NCI-H2196 treated with DMSO at 0.1 percent for 48 hours (cell line): ENCODE results near the gene GNAI2.
"Not testable (repeated sequence)": the region's sequence is repeated elsewhere in the genome, so short reads cannot be mapped to it uniquely, and the experiment has no call there.

Source experiments
- DNase-seq: peaks from one replicate; lab custom pipeline; 2025; ENCODE audit not compliant: unreplicated experiment; lab: John Stamatoyannopoulos, UW

GNAI2 gene

DNA sequence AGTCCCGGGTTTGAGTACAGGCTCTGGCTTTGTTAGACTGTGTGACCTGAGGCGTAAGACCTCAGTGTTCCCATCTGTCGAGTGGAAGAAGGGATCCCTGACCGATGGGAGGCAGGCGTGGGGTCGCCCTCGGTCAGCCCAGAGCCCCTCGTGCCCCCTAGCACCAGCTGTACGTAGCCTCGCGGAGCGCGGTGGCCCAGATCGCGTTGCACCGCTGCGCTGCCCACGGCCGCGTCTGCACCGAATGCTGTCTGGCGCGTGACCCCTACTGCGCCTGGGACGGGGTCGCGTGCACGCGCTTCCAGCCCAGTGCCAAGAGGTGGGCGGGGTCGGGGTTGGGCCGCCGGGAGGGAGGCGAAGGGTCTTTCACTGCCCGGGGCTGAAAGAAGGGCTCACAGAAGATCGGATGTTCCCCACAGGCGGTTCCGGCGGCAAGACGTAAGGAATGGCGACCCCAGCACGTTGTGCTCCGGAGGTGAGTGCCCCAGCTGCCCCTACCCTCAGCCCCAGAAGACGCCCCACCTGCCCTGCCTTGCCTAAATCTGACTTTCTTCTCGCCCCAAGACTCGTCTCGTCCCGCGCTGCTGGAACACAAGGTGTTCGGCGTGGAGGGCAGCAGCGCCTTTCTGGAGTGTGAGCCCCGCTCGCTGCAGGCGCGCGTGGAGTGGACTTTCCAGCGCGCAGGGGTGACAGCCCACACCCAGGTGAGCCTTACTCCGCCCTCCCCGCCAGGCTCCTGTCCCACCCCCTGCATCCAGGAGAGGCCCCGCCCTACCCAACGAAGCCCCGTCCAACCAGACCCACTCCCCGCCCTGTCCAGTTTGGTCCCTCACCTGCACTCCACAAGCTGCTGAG is 39.4 kb downstream of the GNAI2 start:
- DNase-seq = no peak

DNA sequence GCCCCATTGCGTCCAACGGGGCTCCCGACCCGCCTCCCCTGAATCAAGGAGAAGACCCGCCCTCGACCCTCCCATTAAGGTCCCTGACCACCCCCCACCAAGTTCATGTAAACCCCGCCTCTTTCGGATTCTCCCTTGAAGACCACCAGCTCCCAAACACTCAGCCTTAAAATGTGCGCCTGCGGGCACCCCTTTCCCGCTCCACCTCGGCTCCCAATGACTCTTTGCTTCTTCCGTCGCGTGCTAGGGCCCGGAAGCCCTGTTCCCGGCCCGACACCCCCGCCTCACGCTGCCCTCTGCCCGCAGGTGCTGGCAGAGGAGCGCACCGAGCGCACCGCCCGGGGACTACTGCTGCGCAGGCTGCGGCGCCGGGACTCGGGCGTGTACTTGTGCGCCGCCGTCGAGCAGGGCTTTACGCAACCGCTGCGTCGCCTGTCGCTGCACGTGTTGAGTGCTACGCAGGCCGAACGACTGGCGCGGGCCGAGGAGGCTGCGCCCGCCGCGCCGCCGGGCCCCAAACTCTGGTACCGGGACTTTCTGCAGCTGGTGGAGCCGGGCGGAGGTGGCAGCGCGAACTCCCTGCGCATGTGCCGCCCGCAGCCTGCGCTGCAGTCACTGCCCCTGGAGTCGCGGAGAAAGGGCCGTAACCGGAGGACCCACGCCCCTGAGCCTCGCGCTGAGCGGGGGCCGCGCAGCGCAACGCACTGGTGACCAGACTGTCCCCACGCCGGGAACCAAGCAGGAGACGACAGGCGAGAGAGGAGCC is 40.2 kb downstream of the GNAI2 start:
- no peak for DNase-seq

- DNase-seq = no peak
Measured at GRCh38 chr3:50276762-50277101, 40.7 kb downstream of the GNAI2 start.

DNA sequence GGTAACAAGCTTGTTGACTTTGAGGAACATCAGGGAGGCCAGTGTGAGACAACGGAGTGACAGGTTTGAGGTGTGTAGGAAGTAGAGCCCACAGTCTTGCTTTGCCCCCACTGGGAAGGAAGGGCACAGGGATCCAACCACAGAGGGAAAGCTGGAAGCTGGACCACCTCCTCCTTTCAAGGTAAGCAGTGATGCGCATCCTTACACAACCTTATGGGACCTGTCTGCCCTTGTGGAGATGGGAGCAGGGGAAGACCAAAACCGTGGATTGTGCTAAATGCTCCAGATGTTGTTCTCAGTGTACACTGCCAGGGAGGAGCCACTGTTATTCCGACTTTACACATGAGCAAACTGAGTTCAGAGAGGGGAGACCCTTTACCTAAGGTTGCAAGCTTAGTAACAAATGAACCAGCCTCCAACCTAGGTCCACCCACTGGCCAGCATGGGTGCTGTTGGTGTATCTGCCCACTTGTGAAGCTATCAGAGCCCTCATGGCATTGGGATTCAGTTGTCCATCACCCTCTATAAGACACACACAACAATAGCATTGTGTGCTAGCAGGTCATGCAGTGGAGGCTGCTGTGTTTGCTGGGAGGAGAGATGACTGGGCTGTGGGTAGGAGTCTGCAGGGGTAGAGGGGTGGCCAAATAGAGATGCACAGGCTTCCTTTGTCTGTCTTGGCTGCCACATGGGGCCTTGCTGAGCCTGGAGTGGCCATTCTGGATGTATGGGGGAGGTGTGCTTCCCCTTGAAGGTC is 42.3 kb downstream of the GNAI2 start:
- DNase-seq = no peak

DNA sequence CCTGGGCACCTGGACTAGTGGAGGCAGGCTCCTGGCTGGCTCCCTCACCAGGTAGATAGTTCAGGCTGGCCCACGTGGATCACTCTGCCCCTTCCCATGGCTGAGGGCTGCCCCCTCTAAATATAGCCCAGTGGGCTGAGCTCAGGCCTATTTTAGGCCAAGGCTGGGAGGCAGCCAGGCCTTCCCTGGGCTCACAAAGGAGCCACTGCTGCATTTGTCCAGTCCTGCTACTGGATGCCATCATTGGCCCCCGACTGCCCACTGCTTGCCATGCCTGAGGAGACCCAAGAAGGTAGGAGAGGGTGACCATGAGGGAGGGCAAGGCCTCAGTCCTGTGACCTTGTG is 42.8 kb downstream of the GNAI2 start, which contains the start of gene LSMEM2:
LSMEM2 (plus strand) TSS at position 208 of the 345 bp plus-strand sequence; CDS start at position 235, 27 bp downstream.
- DNase-seq = no peak

GRCh38 chr3:50279255-50280016 is 43.4 kb downstream of the GNAI2 start:
- no peak for DNase-seq

- DNase-seq = not testable (repeated sequence)
Measured at GRCh38 chr3:50284121-50284520, 48.1 kb downstream of the GNAI2 start.

- no peak for DNase-seq
Measured at GRCh38 chr3:50286322-50287227, 50.6 kb downstream of the GNAI2 start.

- no peak for DNase-seq
Measured at GRCh38 chr3:50287262-50287661, 51.3 kb downstream of the GNAI2 start.

- DNase-seq = no peak
Measured at GRCh38 chr3:50288387-50289007, 52.5 kb downstream of the GNAI2 start.

GRCh38 chr3:50289130-50289529 is 53.1 kb downstream of the GNAI2 start:
- DNase-seq = no peak

GRCh38 chr3:50290161-50290641 is 54.2 kb downstream of the GNAI2 start:
- DNase-seq = no peak

DNA sequence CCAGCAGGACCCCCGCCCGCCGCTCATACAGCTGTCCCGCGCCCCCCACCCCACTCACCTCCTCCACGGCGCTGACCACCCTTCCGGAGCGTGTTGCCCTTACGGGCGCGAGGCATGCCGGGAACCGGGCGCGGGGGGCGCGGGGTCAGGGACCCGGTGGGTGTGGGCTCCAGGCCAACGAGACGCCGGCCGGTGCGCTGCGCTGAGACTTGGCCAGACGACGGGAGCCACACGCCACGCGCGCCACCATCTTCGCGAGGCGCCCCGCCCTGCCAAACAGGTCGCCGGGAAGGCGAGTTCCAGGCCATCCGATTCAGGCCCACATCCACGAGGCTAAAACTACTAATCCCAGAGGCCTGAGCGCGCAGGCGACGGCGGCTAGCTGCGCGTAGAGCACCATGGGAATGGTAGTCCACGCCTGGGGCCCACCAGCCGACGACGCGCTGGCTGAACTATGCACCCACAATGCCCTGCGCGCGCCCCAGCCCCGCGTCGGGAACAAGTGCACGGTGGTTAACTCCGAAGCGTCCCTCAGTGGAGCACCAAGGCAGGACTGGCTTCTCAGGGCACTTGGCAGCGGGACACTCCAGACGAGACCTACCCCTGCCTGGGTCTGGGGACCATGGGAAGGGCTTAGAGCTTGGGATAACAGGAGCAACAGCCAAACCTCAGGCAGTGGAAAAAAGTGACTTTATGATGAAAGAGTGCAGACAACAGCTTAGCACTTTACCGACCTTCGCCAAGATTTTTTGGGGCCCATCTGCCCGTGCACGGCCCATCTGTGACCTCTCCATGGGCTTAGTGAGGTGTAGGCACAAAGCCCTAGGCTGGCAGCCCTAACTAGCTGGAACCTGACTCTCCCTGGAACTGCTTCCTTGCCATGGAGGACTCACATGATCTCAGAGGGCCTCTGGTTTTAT is 56.4 kb downstream of the GNAI2 start, which contains the start of gene IFRD2:
IFRD2 (minus strand) TSS at position 271 of the 920 bp plus-strand sequence; CDS start at position 116, 155 bp downstream.
- DNase-seq = peak; percentile 78

DNA sequence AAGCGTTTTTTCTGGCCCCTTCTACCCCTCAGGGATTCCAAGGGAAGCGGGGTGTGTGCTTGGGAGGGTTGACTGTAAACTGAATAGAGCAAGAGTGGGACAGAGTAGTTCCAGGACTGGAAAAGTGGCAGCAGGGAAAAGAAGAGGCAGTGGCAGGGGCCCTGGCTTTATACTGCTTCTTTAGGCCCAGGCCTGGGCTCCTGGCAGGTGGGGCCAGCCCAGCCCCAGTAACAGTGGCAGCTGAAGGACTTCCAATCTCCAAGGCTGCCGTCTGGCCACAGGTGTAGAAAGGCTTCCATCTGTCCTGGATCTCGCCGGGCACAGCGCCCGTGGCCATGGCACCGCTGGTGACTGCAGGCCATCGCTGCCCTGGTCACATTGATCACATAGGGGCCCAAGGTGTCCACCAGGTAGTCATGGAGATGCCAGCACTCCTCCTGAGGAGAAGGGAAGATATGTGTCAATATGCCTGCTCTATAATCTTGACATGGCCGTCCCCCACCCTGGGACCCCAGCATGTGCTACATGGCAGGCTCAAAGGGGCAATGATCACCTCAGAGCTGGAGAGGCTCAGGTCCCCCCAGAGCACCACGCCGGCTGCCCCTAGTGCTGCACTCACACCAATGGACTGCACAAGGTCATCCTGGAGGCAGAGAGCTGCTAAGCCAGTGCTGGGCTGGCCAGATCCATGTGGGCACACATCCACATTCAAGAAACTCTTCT is 57.2 kb downstream of the GNAI2 start:
- DNase-seq = no peak

DNA sequence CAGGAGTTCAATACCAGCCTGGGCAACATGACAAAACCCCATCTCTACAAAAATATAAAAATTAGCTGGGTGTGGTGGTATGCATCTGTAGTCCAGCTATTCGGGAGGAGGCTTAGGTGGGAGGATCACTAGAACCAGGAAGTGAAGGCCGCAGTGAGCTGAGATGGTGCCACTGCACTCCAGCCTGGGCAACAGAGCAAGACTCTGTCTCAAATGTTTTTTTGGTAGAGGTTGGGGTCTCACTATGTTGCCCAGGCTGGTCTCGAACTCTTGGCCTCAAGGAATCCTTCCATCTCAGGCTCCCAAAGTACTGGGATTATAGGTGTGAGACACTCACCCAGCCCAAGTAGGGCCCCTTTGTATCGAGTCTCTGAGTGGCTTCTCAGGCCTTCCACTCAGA is 58.1 kb downstream of the GNAI2 start:
- DNase-seq = no peak

DNA sequence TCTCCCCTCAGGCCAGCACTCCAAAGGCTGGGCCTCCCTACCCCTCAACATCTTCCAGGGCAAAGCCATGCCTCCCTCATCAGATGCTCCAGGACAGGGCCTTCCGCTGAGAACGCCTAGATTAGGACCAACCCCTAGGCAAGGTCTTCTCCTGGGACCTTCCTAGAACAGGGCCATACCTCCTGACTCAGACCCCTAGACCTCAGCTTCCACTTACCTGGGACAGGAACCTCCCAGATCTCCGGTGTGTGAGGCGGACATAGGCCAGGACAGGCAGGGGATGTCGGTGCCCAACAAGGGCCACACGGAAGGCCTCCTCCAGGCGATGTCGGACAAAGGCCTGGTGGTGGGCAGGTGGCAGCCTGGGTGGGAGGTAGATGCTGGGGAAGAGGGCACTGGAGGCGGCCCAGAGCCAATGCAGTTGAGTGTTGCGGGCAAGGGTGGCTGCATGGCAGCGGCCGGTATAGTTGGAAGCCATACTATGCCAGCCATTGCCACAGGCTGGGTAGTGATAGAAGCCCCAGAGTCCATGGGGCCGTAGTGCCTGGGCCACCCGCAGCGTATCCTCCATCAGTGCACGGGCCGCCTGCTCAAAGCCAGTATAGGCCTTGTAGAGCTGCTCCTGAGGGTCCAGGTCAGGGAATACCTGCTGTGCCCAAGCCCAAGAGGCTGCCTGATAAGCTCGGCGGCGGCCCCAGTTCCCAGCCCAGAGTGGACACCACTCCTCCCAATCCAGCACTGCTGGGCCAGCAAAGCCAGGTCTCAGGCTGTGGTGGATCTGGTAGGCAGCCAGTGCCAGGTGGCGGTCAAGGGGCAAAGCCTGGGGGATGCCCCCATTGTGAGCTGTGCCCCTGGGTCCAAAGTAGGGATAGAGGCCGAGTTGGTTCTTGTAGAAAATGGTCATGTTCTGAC is 58.7 kb downstream of the GNAI2 start:
- no peak for DNase-seq
